Stomach smooth muscle (tissue), 2 donors: ENCODE results near the gene CLIC3.

Experiments
- H3K27ac ChIP-seq: one replicate; pipeline ENCODE4 v1.7.0; 2013; ENCODE audit warnings: mild to moderate bottlenecking, low read length, inconsistent platforms
- H3K27me3 ChIP-seq, 2 donors: one replicate each; pipeline ENCODE4 v1.7.0; 2013; ENCODE audit warnings: low read length in 2 of 2; ENCODE audit not compliant: insufficient read depth in 2 of 2, control insufficient read depth in 1 of 2
- H3K36me3 ChIP-seq, 2 donors: one replicate each; pipeline ENCODE4 v1.7.0; 2013; ENCODE audit warnings: low read length in 2 of 2; ENCODE audit not compliant: control insufficient read depth in 2 of 2, insufficient read depth in 2 of 2
- H3K4me1 ChIP-seq: one replicate; pipeline ENCODE4 v1.7.0; 2013; ENCODE audit warnings: low read length; ENCODE audit not compliant: control insufficient read depth, insufficient read depth
- H3K4me3 ChIP-seq, 2 donors: one replicate each; pipeline ENCODE4 v1.7.0; 2013; ENCODE audit warnings: low read length in 2 of 2
- H3K9ac ChIP-seq, 2 donors: one replicate each; pipeline ENCODE4 v1.7.0; 2013; ENCODE audit warnings: low read length in 2 of 2, mild to moderate bottlenecking in 1 of 2
- H3K9me3 ChIP-seq, 2 donors: one replicate each; pipeline ENCODE4 v1.7.0; 2013; ENCODE audit warnings: low read length in 2 of 2; ENCODE audit not compliant: control insufficient read depth in 2 of 2
- donor health status: healthy.
- donor health status: Pancreatic carcinoma.

Gene CLIC3

GRCh38 chr9:136954270-136955083, 41.9 kb downstream of the CLIC3 start:
- Histone ChIP-seq H3K27ac (no peak overlapping the region), H3K9ac (no peak overlapping the region), H3K4me1 (peaks cover 12% of the 10 kb centered on the region), H3K4me3 (no peak overlapping the region), H3K36me3 (no peaks in the 10 kb centered on the region), H3K9me3 (no peaks in the 10 kb centered on the region), H3K27me3 (no peaks in the 10 kb centered on the region)

- Histone ChIP-seq H3K27me3 (no peaks in the 10 kb centered on the region), H3K4me1 (peaks cover 16% of the 10 kb centered on the region), H3K27ac (no peak overlapping the region), H3K4me3 (no peak overlapping the region), H3K36me3 (no peaks in the 10 kb centered on the region), H3K9ac (no peak overlapping the region), H3K9me3 (no peaks in the 10 kb centered on the region)
Measured at GRCh38 chr9:136953771-136954269, 42.5 kb downstream of the CLIC3 start.

DNA sequence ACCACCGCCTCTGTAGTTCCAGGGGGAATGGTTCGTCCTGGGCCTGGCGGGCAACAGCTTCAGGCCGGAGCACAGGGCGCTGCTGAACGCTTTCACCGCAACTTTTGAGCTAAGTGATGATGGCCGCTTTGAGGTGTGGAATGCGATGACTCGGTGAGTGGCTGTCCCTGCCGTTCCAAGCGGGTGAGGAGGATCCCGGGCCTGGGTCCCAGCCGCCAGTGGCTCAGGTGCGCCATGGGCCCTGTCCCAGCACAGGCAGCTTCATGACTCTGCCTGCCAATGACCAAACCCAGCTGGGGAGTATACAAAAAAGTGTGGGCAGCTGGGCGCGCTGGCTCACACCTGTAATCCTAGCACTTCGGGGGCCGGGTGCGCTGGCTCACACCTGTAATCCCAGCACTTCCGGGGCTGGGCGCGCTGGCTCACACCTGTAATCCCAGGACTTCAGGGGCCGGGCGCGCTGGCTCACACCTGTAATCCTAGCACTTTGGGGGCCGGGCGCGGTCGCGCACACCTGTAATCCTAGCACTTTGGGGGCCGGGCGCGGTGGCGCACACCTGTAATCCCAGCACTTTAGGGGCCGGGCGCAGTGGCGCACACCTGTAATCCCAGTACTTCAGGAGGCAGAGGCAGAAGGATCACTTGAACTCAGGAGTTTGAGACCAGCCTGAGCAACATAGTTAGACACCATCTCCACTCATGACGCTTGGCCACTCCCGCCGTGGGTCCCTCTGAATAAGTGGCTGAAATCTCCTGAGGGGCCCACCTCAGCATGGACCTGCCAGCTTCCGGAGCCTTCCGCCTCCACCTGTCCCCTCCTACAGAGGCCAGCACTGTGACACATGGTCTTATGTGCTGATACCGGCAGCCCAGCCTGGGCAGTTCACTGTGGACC, 43.2 kb downstream of the CLIC3 start:
- no peaks in the 10 kb centered on the region for H3K9me3 ChIP-seq
- peaks cover 16% of the 10 kb centered on the region for H3K4me1 ChIP-seq
- no peaks in the 10 kb centered on the region for H3K36me3 ChIP-seq
- H3K27ac ChIP-seq: no peak overlapping the region
- H3K27me3 ChIP-seq: no peaks in the 10 kb centered on the region
- no peak overlapping the region for H3K4me3 ChIP-seq
- H3K9ac ChIP-seq: no peak overlapping the region

- Histone ChIP-seq H3K27ac (no peak overlapping the region), H3K9me3 (no peaks in the 10 kb centered on the region), H3K4me1 (peaks cover 20% of the 10 kb centered on the region), H3K9ac (no peak overlapping the region), H3K36me3 (no peaks in the 10 kb centered on the region), H3K27me3 (no peaks in the 10 kb centered on the region), H3K4me3 (no peak overlapping the region)
Measured at GRCh38 chr9:136952321-136952850, 44.0 kb downstream of the CLIC3 start.

- Histone ChIP-seq H3K27me3 (no peaks in the 10 kb centered on the region), H3K9me3 (no peaks in the 10 kb centered on the region), H3K36me3 (no peaks in the 10 kb centered on the region), H3K9ac (no peak within 1 kb of the TSS), H3K4me1 (peaks cover 20% of the 10 kb centered on the region), H3K4me3 (no peak within 1 kb of the TSS), H3K27ac (no peak within 1 kb of the TSS)
Measured at GRCh38 chr9:136951541-136952320, 44.6 kb downstream of the CLIC3 start, which contains the start of gene LCN12. Gene LCN12, plus strand, starts transcription at chr9:136952273. Its CDS starts 55 bp downstream, at chr9:136952328.

GRCh38 chr9:136950656-136951276, 45.6 kb downstream of the CLIC3 start:
- Histone ChIP-seq H3K36me3 (no peaks in the 10 kb centered on the region), H3K27ac (peak overlapping the region; percentile 69), H3K9me3 (no peaks in the 10 kb centered on the region), H3K9ac (peak overlapping the region; percentile 73 to 86), H3K4me3 (peak overlapping the region; percentile 77 to 81), H3K27me3 (no peaks in the 10 kb centered on the region), H3K4me1 (peaks cover 20% of the 10 kb centered on the region)

DNA sequence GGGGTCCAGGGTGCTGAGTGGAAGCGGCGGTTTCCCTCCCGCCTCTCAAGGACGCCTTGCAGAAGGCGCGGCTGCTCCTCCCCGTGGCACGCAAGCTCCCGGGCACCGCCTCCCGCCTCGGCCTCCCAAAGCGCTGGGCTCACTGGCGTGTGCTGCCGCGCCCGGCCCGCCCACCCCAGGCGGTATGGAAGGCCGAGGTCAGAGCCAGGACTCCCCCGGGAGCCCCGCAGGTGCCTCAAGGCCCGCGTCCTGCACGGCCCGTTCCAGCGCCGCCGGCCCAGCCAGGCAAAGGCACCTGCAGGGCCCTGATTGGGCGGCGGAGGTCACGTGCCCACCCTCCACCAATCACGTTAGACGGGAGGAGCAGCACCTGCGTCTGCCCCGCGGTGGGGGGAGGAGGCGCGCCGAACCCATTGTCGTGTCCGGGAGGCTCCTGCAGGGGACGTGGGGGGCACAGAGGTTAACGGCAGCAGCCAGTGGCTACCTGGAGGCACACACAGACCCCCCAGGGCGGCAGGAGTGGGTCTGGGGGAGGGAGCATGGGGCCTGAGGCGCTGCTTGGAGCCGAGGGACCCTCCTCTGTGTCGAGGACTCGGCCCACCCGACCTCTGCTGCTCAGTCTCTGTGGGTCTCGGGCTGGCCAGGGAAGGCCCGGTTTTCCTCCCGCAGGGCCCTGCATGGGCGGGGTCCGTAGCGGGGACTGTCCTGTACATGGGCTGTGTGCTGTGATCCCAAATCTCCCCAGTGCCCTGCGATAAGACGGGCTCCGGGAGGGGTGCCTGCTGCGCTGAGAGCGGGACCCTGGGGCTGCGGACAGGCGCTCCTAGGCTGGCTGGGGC, 46.3 kb downstream of the CLIC3 start:
- peaks cover 20% of the 10 kb centered on the region for H3K4me1 ChIP-seq
- H3K27ac ChIP-seq: peak overlapping the region; percentile 69
- no peaks in the 10 kb centered on the region for H3K36me3 ChIP-seq
- peak overlapping the region; percentile 73 to 86 for H3K9ac ChIP-seq
- peak overlapping the region; percentile 77 to 81 for H3K4me3 ChIP-seq
- H3K27me3 ChIP-seq: no peaks in the 10 kb centered on the region
- no peaks in the 10 kb centered on the region for H3K9me3 ChIP-seq

GRCh38 chr9:136949239-136949816, 47.0 kb downstream of the CLIC3 start:
- Histone ChIP-seq H3K27ac (peak overlapping the region; percentile 69), H3K36me3 (no peaks in the 10 kb centered on the region), H3K4me1 (peaks cover 24% of the 10 kb centered on the region), H3K27me3 (no peaks in the 10 kb centered on the region), H3K4me3 (peak overlapping the region; percentile 77 to 81), H3K9ac (peak overlapping the region; percentile 62 to 64), H3K9me3 (no peaks in the 10 kb centered on the region)

DNA sequence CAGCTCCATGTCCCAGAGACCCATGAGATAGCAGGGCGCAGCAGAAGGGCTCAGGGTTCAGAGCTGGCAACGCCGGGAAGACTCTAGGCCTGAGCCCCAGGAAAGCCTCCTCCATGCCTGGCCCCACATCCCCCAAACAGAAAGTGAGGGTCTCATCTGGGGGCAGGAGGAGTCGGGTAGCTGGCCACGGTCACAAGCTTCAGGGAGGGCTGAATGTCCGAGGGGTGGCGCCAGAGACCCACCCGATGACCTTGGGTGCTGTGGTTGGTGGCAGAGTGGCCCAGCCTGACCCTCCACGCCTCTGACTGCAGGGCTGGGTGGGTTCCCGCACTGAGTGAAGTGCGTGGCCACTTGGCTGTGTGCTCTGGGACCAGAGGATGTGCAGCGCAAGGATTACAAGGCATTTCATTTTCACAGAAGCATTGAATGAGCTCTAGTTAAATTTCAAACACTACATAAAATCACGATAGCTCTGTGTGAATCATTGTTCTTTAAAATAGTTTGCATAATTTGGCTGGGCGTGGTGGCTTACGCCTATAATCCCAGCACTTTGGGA, 48.3 kb downstream of the CLIC3 start:
- no peak overlapping the region for H3K27ac ChIP-seq
- H3K9me3 ChIP-seq: no peaks in the 10 kb centered on the region
- H3K36me3 ChIP-seq: no peaks in the 10 kb centered on the region
- H3K27me3 ChIP-seq: no peaks in the 10 kb centered on the region
- H3K4me1 ChIP-seq: peaks cover 32% of the 10 kb centered on the region
- no peak overlapping the region for H3K9ac ChIP-seq
- H3K4me3 ChIP-seq: no peak overlapping the region
